Upper lobe of left lung (tissue), 4 donors: Measurements from ENCODE around the gene EFNA2.

Experiments
- CTCF ChIP-seq, 6 experiments: fragments of 450-650 bp in 4 of 6; fragments of 200-600 bp in 2 of 6; sonication (generic) in 2 of 6; IDR thresholded peaks; one replicate each; pipeline ENCODE4 v1.5.1; 2016 to 2019; ENCODE audit warnings: antibody characterized with exemption in 6 of 6
- POLR2A ChIP-seq, 4 donors: fragments of 450-650 bp; IDR thresholded peaks; one replicate each; pipeline ENCODE4 v1.5.1; 2016 to 2017; ENCODE audit warnings: antibody characterized with exemption in 4 of 4, mild to moderate bottlenecking in 2 of 4

- TF ChIP-seq CTCF (IDR thresholded peaks at IDR 0.05): no peak
- no peak for TF ChIP-seq POLR2A (IDR thresholded peaks at IDR 0.05)
These were observed 28.8 kb upstream of the EFNA2 start for GRCh38 chr19:1256646-1257474.
